Measurements from ENCODE around the gene PIAS2.
"Not testable (repeated sequence)": the region's sequence is repeated elsewhere in the genome, so short reads cannot be mapped to it uniquely, and the experiment has no call there.

Gene PIAS2

GRCh38 chr18:46899274-46899948 is 17.9 kb downstream of the PIAS2 start:
- no peak for DNase-seq (ENCODE audit: low read depth)

DNA sequence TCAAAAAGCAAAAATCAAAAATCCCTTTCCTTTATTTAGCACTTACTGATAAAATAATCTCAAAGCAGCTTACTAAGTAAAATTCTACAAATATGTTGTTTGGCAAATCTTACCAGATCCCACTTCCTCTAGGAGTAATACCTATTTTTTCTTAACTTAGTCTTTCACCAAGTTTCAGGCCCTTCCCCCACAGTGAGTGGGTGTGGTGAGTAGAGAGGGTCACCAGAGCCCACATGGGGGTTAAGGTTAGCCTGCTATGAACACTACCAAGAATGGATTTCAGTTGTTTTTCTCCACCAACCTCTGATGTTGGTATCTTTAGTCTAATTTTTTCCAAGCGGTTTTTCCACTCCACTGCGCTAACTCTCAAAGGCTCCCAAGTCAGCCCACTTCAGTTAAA is 23.2 kb downstream of the PIAS2 start:
- no peak for DNase-seq (ENCODE audit: low read depth)

DNA sequence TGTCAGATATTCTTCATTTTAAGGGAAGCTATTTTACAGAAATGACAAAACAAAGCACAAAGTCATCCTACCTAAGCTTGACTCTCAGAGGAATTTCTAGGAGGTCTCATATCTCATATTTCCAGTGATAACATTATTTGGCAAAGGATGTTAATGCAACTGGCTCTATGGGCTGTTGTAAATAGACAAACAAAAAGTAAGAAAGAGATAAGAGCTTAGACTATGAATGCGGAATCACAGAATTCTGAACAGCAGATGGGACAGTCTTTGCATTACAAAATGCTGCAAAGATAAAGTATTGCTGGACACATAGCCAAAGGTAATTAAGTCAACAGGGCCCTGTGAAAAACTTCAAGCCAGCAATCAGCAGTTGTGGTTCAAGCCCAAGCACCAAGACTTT is 23.9 kb downstream of the PIAS2 start:
- no peak for DNase-seq (ENCODE audit: low read depth)

DNA sequence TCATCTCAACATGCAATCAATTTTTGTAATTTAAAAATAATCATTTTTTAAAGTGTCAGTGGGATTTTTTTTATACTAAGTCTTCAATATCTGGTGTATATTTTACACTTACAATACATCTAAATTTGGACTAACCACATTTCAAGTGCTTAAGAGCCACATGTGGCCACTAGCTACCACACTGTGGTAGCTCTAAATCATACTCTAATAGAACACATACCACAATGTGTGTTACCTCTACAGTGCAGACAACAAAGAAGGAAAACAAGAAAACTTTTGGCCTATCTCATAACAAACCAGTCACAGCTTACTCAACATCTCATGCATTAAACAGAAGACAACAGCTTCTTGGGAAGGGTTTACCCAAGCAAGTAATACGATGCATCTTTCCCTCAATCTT is 24.5 kb downstream of the PIAS2 start:
- no peak for DNase-seq (ENCODE audit: low read depth)

- no peak for DNase-seq (ENCODE audit: low read depth)
These were observed 25.5 kb downstream of the PIAS2 start for GRCh38 chr18:46891742-46892214.

GRCh38 chr18:46888965-46889364 is 28.3 kb downstream of the PIAS2 start:
- DNase-seq (ENCODE audit: low read depth): no peak

GRCh38 chr18:46886893-46887292 is 30.4 kb downstream of the PIAS2 start:
- DNase-seq (ENCODE audit: low read depth): no peak

DNA sequence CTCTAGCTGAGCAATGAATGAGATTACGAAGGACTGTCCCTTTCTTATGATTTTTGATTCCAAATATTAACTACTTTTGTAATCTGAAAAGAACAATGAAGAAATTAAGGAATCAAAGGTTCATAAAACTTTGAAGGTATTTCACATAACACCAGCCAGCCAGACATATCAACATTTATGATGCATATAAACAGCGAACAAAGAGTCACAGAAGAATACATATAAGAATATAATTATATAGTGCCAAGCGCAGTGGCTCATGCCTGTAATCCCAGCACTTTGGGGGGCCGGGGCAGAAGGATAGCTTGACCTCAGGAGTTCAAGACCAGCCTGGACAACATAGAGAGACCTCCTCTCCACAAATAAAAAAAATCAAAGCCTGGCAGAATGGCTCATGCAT is 34.1 kb downstream of the PIAS2 start:
- no peak for DNase-seq (ENCODE audit: low read depth)

DNA sequence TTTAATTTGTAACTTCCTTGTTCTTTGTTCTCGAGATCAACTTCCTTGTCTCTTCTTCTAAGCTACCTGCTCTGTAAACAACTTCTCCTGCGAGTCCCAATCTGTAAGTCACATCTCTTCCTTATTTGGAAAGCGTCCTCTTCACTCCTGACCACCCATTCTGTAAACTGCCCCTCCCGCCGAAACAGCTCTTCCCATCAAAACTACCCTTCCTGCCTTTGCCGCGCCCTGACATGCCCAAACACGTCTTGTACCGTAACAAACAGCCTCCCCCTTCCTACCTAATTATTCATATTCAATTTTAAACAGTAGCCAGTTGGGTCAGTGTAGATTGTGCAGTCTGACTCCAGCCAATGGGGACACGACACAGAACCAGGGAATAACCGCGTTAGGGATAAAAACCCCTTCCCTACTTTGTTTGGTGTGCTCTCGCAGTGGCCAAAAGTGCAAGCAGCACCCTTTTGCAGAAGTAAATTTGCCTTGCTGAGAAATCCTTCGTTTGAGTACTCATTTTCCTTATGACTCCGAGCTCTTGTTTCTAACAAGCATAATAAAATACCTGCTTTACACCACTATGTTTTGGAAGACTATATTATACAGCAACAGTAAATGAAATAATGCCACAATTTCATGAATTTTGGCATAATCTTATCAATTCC is 39.8 kb downstream of the PIAS2 start:
- DNase-seq (ENCODE audit: low read depth): no peak

- no peak for DNase-seq (ENCODE audit: low read depth)
These were observed 49.0 kb downstream of the PIAS2 start for GRCh38 chr18:46868169-46868921.

- DNase-seq (ENCODE audit: low read depth): no peak
These were observed 49.8 kb downstream of the PIAS2 start for GRCh38 chr18:46867367-46868143.

DNA sequence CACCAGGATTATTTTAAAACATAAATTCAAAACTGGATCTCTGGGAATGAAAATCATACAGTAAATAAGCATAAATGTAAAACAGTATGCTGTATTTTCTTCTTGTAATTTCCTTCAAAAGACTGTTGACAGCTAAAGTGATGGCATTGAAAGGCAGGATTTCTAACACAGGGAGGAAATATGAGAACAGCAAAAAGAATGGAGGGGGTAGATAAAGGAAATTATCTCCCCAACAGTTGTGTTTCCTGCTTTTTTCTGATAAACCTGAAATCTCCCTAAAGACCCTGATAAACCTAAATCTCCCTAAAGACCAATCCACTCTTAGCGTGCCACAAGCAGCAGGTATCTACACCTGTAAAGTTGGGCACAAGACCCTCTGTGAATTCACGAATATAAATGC is 50.8 kb downstream of the PIAS2 start:
- DNase-seq (ENCODE audit: low read depth): no peak

GRCh38 chr18:46865245-46865644 is 52.1 kb downstream of the PIAS2 start:
- not testable (repeated sequence) for DNase-seq (ENCODE audit: low read depth)

GRCh38 chr18:46859855-46860254 is 57.5 kb downstream of the PIAS2 start:
- DNase-seq (ENCODE audit: low read depth): no peak

DNA sequence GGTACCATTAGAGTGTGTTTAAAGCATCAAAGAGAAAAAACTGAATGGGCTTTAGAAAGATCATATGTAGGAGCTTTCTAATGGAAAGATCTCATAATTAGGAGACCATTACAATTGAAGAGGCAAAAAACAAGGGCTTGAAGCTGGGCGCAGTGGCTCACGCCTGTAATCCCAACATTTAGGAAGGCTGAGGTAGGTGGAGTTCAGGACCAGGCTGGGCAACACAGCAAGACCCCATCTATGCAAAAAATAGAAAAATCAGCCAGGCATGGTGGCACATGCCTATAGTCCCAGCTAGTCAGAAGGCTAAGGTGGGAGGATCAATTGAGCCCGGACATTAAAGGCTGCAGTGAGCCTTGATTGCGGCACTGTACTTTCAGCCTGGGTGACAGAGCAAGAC is 59.0 kb downstream of the PIAS2 start:
- no peak for DNase-seq (ENCODE audit: low read depth)

GRCh38 chr18:46856973-46857372 is 60.3 kb downstream of the PIAS2 start:
- no peak for DNase-seq (ENCODE audit: low read depth)

- no peak for DNase-seq (ENCODE audit: low read depth)
These were observed 68.3 kb downstream of the PIAS2 start for GRCh38 chr18:46849007-46849406.

DNA sequence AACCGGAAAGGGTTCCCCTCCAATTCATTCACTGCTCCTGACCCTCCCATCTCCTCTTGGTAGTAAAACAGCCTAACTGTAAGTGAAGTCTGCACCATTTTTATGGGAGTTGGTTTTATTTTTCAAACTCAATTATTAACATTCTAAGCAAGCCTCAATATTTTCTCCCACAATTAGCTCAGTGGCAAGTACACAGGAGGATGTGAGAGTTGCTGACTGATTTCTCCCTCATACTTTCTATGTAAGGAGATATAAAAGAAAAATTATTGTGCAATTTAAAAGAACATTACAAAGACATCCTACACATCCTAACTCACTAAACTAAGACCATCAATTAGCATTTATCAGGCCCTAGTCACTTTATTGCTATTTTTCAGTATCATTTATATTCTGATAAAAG is 73.9 kb downstream of the PIAS2 start:
- no peak for DNase-seq (ENCODE audit: low read depth)

DNA sequence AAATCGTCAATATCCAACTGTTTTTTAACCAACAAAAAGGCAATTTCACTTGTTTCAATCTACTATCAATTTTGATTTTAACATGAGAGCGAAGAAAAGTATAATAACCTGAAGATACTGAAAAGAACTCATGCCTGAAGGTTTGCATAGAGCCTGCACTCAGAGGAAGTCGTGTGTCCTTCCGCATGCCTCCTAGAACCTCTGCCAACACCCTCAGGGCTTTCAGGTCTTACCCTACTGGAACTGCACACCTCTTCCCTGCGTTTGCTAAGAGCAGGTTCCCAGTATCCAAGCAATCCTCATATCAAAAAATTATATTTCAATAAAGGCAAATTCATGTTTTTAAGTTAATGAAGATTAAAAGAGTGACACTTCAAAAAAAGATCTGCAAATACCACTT is 74.7 kb downstream of the PIAS2 start:
- DNase-seq (ENCODE audit: low read depth): no peak

DNA sequence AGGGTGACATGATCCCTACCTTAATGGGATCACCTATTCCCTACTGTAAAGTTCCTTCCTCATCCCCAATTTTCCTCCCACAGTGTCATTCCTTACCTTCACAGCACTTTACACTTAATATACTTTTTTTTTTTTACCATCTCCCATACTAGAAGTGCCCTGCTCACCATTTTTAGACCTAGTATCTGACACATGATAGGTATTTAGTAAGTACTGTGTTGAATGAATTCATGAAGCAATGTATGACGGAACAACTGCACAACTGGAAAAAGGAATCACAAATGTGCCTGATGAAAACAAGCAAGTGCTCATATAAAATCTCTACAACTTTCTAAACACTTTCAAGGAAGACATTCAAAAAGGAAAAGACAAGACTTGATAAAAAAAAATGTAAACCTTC is 83.4 kb downstream of the PIAS2 start:
- no peak for DNase-seq (ENCODE audit: low read depth)

DNA sequence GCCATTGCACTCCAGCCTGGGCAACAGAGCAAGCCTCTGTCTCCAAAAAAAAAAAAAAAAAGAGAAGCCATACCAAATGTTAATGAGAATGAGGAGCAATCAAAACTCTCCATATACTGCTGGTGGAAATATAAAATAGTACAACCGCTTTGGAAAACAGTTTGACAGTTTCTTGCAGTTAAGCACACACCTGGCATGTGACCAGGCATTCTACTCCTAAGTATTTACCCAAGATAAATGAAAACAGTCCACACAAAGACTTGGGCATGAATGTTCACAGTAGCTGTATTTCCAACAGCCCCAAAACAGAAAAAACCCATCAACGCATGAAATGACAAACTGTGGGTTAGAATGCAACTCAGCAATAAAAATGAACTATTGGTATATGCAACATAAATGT is 84.5 kb downstream of the PIAS2 start:
- no peak for DNase-seq (ENCODE audit: low read depth)

DNA sequence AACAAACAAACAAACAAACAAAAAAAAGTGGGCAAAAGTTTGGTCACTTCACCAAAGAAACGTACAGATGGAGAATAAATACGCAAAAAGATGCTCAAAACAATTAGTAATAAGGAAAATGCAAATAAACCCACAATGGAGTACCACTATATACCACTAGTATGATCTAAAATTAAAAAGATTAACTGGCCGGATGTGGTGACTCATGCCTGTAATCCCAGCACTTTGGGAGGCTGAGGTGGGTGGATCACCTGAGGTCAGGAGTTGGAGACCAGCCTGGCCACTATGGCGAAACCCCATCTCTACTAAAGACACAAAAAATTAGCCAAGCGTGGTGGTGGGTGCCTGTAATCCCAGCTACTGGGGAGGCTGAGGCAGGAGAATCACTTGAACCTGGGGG is 84.9 kb downstream of the PIAS2 start:
- DNase-seq (ENCODE audit: low read depth): not testable (repeated sequence)

Data from fibroblast of gingiva (primary cell).